Stimulated activated naive CD8-positive, alpha-beta T cell treated with anti-CD3 and anti-CD28 coated beads, Interleukin-15, Interleukin-2, amounts not matched to agents 100 U/mL and 50 U/mL, for 24 hours (primary cell): ENCODE results near the gene IQCN.
A peak's percentile ranks its signal among the peaks of the same experiment; 100 is the strongest.
"Not testable (repeated sequence)": the region's sequence is repeated elsewhere in the genome, so short reads cannot be mapped to it uniquely, and the experiment has no call there.

Experiments used
- ATAC-seq: fragments of 150-1000 bp; cut with Tn5 transposase; one replicate; pipeline ENCODE4 v1.10.0; 2021
- DNase-seq: peaks from one replicate; pipeline ENCODE4 v3.0.0; 2021

IQCN gene

DNA sequence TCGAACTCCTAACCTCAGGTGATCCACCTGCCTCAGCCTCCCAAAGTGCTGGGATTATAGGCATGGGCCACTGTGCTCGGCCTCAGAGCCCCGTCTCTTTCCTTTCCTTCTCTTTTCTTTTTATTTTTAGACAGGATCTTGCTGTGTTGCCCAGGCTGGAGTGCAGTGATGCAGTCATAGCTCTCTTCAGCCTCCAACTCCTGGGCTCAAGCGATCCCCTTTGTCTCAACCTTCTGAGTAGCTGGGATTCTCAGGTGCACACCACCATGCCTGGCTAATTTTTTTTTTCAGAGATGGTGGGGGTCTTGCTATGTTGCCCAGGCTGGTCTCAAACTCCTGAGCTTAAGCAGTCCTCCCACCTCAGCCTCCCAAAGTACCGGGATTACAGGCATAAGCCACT is 64.3 kb downstream of the IQCN start:
- not testable (repeated sequence) for ATAC-seq, DNase-seq

DNA sequence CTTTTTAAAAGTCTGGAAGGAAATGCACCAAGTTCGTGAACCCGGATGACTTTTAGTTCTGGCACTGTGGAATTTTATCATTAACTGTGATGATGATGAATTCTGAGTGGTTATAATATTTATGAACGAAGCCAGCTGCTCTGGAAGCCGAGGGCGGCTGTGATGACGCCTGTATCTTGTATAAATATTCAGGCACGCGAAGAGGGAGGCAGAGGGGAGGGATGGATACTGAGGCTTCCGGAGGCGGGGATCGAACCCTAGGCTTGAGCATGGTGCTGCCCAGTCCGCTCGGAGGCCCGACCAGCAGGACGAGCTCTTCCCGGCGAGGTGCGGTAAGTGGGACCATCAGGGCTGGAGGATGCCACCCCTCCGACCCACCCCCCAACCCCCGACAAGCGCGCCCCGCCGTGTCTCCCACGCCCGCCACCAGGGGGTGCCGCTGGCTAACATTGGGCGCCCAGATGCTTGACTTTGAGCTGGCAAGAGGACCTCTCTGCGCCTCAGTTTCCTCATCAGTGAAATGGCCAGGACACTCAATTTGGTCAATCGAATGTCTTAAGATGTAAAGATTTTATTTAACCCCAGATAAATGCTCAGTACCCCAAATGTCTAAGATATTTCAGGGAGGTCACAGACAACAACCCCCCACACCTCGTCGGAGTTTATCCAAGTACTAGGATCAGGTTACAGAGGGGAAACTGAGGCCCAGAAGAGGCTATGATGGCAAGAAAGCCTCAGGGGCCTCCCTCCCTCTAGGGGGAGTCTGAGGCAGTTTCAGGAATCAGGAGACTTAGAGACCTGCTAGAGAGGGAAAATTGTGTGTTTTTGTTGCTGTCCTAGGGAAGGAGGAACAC is 65.9 kb downstream of the IQCN start:
- peak; percentile 74 for DNase-seq
- no peak for ATAC-seq
